ENCODE data around the gene UBASH3B.

- TF ChIP-seq CTCF (IDR thresholded peaks at IDR 0.05) (no peak), POLR2A (IDR thresholded peaks at IDR 0.05) (no peak)
Observed at GRCh38 chr11:122670131-122670530, 14.6 kb downstream of the UBASH3B start.
